ENCODE results near the gene TEX29.

TEX29 gene

DNA sequence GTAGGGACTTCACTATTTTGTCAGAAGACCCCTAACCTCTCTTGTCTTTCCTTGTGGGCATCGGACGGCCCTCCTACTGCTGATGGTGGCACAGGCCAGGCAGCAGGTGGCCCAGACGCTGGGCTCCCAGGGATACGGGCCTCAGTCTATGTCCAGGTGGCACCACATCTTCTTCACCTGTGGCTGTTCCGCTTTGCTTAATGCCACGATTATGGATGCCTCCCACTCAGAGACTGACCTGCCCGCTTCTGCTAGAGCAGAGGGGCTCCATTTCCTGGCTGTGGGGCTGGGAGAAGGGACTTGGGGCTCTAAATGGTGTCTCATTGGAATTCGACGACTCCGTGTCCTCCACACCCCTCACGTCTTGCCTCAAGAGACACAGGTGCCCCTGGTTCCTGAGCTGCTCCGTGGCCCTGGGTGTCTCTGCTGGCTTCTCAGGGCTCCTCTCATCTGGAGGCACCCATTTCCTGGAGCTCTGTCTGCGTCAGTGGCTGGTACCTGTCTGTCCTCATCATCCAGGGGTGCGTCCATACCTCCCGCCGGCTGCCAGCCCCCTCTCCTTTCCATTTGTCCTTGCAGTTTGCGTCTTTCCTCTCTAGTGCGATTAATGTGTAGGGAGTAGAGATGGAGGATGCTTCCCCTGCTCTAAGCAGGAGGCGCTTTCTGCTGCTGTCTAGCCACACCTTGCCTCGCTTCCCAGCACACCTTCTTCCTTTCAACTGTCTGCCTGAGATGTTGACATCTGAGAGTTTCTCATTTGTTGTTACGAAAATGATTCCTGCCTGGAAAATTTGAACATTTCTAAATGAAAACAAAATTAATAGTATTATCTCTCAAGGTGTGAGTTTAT lies 63.4 kb downstream of the TEX29 start:
- Histone ChIP-seq H3K79me2 (ENCODE audit: insufficient read depth, low read depth) (no peaks in the 10 kb centered on the region), H3K9ac (no peak overlapping the region)

DNA sequence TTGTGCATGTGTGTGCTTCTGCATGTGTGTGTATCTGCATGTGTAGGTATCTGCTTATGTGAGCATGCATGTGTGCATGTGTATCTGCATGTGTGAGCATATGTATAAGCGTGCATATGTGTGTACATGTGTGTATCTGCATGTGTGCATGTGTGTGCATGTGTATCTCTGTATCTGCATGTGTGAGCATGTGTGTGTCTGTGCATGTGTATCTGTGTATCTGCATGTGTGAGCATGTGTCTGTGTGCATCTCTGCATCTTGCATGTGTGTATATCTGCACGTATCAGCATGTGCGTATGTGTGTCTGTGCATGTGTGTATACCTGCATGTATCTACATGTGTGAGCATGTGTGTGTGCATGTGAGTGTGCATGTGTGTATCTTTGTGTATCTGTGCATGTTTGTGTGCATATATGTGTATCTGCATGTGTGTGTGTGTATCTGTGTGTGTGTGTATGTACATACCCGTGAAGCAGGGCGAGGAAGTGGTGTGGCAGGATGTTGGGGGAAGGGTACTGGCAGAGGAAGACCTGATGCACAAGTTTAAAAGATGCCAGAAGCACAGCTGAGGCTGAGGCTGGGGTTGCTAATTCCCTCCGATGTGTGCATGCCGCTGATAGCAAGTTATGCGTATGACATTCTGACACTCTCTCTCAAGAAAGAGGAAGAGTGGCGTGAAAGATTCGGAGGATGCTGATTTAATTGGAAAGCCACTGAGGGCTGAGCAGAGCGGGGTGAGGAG lies 64.2 kb downstream of the TEX29 start:
- H3K36me3 ChIP-seq (ENCODE audit: insufficient read depth) = no peaks in the 10 kb centered on the region
- H3K4me3 ChIP-seq (IDR thresholded peaks at IDR 0.05; ENCODE audit: insufficient read depth, low read depth, low read length) = no peak overlapping the region
- no peaks in the 10 kb centered on the region for H4K20me1 ChIP-seq (ENCODE audit: insufficient read depth)
- TF ChIP-seq CTCF (conservative IDR thresholded peaks at IDR 0.05; ENCODE audit: low read depth, low read length) = no peak
- H3K4me2 ChIP-seq = no peak overlapping the region
- H3K4me1 ChIP-seq (ENCODE audit: low read depth, poor library complexity, severe bottlenecking) = no peaks in the 10 kb centered on the region
- no peak overlapping the region for H3K9ac ChIP-seq
- no peak overlapping the region for H2AFZ ChIP-seq (ENCODE audit: low read depth)
- H3K27ac ChIP-seq = no peak overlapping the region
- no peaks in the 10 kb centered on the region for H3K27me3 ChIP-seq (ENCODE audit: insufficient read depth, low read depth)
- no peaks in the 10 kb centered on the region for H3K79me2 ChIP-seq (ENCODE audit: insufficient read depth, low read depth)

More for the DNA sequence above, 63.4 kb downstream of the TEX29 start:
- no peak overlapping the region for H3K4me3 ChIP-seq (IDR thresholded peaks at IDR 0.05; ENCODE audit: insufficient read depth, low read depth, low read length)
- no peak overlapping the region for H2AFZ ChIP-seq (ENCODE audit: low read depth)
- no peak overlapping the region for H3K4me2 ChIP-seq
- no peak overlapping the region for H3K27ac ChIP-seq
- no peaks in the 10 kb centered on the region for H3K36me3 ChIP-seq (ENCODE audit: insufficient read depth)
- H3K27me3 ChIP-seq (ENCODE audit: insufficient read depth, low read depth) = no peaks in the 10 kb centered on the region
- no peaks in the 10 kb centered on the region for H3K4me1 ChIP-seq (ENCODE audit: low read depth, poor library complexity, severe bottlenecking)
- TF ChIP-seq CTCF (conservative IDR thresholded peaks at IDR 0.05; ENCODE audit: low read depth, low read length) = no peak
- H4K20me1 ChIP-seq (ENCODE audit: insufficient read depth) = no peaks in the 10 kb centered on the region

GRCh38 chr13:111385183-111385857 lies 64.9 kb downstream of the TEX29 start:
- H3K4me2 ChIP-seq = no peak overlapping the region
- H2AFZ ChIP-seq (ENCODE audit: low read depth) = no peak overlapping the region
- no peak for TF ChIP-seq CTCF (conservative IDR thresholded peaks at IDR 0.05; ENCODE audit: low read depth, low read length)

DNA sequence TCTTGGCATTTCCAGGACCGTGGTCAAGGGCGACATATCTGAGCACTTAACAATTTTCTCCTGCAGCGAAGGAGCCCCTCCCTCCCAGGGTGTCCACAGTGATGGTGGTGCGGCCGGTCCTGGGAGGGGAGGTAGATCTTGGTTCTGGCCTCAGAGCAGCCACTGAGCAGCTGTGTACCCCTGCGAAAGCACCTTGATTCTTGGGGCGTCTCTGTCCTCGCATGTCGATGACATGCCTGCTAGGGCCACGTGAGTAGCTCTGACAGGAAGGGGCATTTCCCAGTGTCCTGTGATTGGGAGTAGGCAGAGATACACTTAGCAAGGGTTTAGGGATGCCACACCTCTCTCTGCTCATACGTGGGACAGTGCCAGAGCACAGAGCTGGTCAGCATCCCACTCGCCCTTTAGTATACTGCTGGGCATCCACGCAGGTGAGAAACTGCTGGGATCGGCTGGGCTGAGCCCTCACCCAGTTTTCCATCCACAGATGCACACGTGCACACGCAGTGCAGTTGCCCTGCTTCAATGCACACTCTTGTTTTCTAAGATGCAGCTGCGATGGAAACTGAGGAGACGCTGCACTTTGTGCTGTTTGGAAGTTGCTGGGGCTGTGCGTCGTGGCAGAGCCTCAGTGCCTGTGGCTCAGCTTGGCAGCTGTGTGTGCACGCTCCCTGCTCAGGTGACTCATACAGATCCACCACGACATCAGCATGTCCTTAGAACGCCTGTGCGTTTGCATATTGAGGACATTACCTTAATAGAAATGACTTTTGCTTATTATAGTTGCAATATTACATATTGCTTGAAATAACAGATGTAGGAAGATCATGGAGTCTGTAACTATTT lies 66.8 kb downstream of the TEX29 start:
- no peak for TF ChIP-seq CTCF (conservative IDR thresholded peaks at IDR 0.05; ENCODE audit: low read depth, low read length)

More at GRCh38 chr13:111385183-111385857, 64.9 kb downstream of the TEX29 start:
- Histone ChIP-seq H3K36me3 (ENCODE audit: insufficient read depth) (no peaks in the 10 kb centered on the region), H4K20me1 (ENCODE audit: insufficient read depth) (no peaks in the 10 kb centered on the region), H3K79me2 (ENCODE audit: insufficient read depth, low read depth) (no peaks in the 10 kb centered on the region), H3K27me3 (ENCODE audit: insufficient read depth, low read depth) (no peaks in the 10 kb centered on the region), H3K4me1 (ENCODE audit: low read depth, poor library complexity, severe bottlenecking) (no peaks in the 10 kb centered on the region), H3K9ac (no peak overlapping the region), H3K27ac (no peak overlapping the region), H3K4me3 (IDR thresholded peaks at IDR 0.05; ENCODE audit: insufficient read depth, low read depth, low read length) (no peak overlapping the region)

More for the DNA sequence above, 66.8 kb downstream of the TEX29 start:
- Histone ChIP-seq H3K27me3 (ENCODE audit: insufficient read depth, low read depth) (no peaks in the 10 kb centered on the region), H3K27ac (no peak overlapping the region), H4K20me1 (ENCODE audit: insufficient read depth) (no peaks in the 10 kb centered on the region), H2AFZ (ENCODE audit: low read depth) (no peak overlapping the region), H3K79me2 (ENCODE audit: insufficient read depth, low read depth) (no peaks in the 10 kb centered on the region), H3K36me3 (ENCODE audit: insufficient read depth) (no peaks in the 10 kb centered on the region), H3K4me2 (no peak overlapping the region), H3K4me3 (IDR thresholded peaks at IDR 0.05; ENCODE audit: insufficient read depth, low read depth, low read length) (no peak overlapping the region), H3K9ac (no peak overlapping the region), H3K4me1 (ENCODE audit: low read depth, poor library complexity, severe bottlenecking) (no peaks in the 10 kb centered on the region)

Data from KMS-11 (cell line).